GM19467 (cell line): ENCODE measurements around the gene MAP2K3.

Source experiments
- ATAC-seq: cut with Tn5 transposase; IDR thresholded peaks from one replicate; pipeline ENCODE4 v1.9.1; 2021; ENCODE audit warnings: mild to moderate bottlenecking, moderate library complexity; ENCODE audit not compliant: unreplicated experiment

Gene MAP2K3

GRCh38 chr17:21252796-21253645 lies 31.5 kb upstream of the MAP2K3 start, which contains the start of gene NATD1:
NATD1 (minus strand) TSS chr17:21253410; CDS start chr17:21253264, 146 bp downstream.
- ATAC-seq, result peak; percentile 81

GRCh38 chr17:21253646-21254441 lies 30.7 kb upstream of the MAP2K3 start:
- peak; percentile 7 for ATAC-seq

- ATAC-seq, result no peak
These were observed 25.9 kb upstream of the MAP2K3 start for GRCh38 chr17:21258593-21258992.

GRCh38 chr17:21262259-21262993 lies 22.1 kb upstream of the MAP2K3 start:
- no peak for ATAC-seq

DNA sequence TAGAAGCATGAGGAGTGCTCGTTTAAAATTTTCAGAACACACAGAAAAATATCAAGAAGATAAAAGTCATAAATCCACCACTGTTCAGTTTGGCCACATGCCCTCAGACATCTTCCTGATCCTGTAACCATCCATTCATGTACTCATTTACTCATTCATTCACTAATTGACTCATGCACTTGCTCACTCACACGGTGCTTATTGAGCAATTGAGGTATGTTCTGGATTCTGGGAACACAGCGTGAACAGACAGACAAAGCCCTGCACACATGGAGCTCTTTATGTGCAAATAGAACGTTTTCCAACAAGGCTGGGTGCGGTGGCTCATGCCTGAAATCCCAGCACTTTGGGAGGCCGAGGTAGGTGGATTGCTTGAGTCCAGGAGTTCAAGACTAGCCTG lies 21.1 kb upstream of the MAP2K3 start:
- ATAC-seq, result no peak

DNA sequence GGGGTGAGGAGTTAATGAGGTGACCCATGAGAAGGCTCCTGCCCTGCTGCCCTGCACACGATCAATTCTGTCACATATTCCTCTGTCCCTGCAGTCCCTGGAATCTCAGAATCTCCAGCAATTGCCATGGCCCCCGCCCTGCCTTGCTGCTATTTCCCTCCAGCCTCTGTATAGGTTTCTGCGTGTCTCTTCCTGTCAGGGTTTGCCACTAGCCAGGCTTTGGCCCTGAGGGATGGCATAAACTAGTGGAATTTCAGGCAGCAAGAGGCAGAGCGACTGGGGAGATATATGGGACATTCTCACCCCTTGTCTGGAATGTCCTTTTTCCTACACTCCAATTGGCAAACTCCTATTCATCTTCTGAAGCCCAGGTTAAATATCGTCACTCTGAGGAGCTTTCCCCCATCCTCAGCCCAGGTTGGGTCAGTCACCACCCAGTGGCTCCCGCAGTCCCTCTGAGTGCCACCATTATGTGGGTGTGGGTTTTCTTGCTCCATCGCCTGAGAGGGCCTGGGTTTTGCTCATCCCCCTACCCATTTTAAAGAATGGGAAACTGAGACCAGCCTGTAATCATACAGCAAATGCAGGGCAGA lies 15.8 kb upstream of the MAP2K3 start:
- ATAC-seq, result no peak

GRCh38 chr17:21269394-21269793 lies 15.1 kb upstream of the MAP2K3 start:
- ATAC-seq, result no peak

DNA sequence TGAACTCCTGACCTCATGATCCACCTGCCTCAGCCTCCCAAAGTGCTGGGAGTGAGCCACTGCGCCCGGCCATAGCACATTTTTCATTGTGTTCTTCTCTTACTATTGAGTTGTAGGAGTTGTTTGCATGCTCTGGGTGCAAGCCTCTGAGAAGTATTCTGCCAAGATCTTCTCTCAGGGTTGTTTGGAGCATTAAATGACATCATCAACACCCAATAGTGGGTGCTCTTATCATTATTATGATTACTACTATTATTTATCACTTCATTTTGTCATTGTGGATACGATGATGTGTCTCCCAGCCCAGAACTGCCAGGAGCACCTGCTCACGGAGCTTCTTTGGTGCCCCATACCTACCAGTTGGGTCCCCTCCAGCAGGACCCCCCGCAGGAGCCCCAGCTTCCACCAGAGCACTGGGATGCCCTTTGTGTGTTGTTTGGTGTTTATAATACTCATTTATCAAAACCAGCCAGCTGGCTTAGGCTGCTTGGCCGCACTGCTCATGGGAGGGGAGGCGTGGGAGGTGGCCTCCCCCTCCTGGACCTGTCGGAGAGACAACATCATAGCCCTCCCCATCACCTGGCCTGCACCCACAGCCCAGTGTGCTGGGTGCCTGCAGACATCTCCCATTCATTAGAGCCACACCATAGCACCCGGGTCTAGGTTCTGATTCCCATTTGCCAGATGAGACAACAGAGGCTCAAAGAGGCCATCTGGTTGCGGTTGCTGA lies 12.9 kb upstream of the MAP2K3 start:
- no peak for ATAC-seq

DNA sequence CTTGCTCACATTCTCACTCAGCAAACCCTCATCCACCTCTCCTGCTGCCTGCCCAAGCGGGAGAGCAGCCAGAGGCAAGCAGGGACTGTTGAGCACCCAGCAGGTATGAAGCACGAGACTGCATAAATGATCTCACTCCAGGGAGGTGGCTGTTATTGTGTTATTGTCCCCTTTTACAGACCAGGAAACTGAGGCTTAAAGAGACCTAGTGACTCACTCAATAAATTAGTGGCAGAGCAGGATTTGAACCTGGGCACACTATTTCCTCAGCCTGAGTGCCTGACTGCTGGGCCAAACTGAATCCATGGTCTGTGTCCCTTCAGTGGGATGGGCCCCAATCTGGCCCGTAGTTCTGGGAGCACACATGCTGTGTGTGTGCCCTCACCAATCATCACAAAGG lies 12.3 kb upstream of the MAP2K3 start:
- no peak for ATAC-seq

DNA sequence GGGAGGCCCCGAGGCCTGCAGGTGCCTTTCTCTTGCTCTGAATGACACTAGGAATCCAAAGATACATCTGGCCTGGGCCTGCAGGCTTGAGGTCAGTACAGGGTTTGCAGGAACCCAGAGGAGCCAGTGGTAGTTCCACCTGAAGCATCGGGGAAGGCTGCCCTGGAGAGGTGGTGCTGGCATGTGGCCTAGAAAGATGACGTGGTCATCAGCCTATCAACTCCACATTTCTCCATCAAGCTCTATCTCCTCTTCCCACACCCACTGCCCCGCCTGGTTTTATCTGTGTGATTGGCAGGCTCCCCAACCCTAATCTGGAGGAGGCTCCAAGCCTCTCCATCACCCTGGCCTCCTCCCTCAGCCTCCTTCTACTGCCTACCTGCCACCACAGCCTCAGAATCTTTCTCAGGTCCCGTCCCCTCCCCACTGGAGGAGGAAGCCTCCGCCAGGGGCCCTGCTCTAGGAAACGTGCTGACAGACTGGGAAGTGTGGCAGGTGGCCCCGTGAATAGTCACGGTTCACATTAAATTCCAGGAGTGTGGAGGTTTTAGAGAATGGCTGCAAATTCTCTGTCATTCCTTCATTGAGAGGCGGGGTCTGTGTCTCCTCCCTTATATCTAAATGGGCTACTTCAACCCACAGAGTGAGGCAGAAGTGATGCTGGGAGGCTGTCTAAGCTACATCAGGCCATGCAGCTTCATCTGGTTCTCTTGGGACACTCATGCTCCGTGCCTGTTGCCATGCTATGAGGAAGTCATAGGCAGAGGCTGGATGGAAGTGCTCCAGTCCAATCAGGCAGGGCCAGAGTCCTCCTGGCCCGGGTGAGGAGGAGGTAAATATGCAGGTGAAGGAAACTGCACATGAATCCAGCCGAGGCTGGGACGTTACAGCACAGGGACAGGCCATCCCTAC lies 11.4 kb upstream of the MAP2K3 start:
- no peak for ATAC-seq

GRCh38 chr17:21275047-21275578 lies 9.4 kb upstream of the MAP2K3 start:
- no peak for ATAC-seq

DNA sequence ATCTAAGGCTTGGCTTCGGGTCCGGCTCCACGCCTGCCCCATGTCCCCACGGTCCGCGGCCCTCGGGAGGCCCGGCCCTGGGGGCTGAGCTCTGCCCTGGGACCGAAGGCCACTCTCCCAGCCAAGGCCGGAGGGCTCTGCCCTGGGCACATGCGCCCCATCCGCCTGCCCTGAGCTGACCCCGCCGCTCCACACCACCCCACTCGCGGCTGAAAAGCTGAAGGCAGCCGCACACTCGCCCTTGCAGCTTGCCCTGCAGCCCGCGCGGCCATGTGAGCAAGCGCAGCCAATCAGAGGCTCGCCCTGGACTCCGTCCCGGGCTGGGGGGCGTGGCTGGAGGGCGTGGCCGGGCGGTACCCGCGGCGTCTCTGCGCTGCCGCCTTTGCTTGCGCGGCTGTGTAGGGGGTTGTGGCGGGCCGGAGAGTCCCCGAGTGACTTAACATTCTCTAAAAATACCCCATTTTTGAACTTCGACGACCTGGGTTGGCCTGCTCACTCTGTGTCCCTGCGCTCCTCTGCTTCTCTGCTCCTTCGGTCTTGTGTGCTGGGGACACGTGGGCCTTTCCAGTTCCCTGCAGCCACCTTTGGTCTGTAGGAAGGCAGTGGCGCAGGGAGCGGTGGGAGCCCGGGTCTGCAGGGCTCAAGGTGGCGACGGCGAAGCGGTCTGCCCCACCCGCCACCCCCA lies 8.8 kb upstream of the MAP2K3 start:
- peak; percentile 90 for ATAC-seq

- no peak for ATAC-seq
These were observed 8.3 kb upstream of the MAP2K3 start for GRCh38 chr17:21276264-21276588.

- ATAC-seq, result no peak
These were observed 7.2 kb upstream of the MAP2K3 start for GRCh38 chr17:21277332-21277731.

GRCh38 chr17:21278450-21279197 lies 5.9 kb upstream of the MAP2K3 start:
- no peak for ATAC-seq

GRCh38 chr17:21279198-21279535 lies 5.3 kb upstream of the MAP2K3 start:
- no peak for ATAC-seq

GRCh38 chr17:21279582-21279981 lies 4.9 kb upstream of the MAP2K3 start:
- ATAC-seq, result no peak

DNA sequence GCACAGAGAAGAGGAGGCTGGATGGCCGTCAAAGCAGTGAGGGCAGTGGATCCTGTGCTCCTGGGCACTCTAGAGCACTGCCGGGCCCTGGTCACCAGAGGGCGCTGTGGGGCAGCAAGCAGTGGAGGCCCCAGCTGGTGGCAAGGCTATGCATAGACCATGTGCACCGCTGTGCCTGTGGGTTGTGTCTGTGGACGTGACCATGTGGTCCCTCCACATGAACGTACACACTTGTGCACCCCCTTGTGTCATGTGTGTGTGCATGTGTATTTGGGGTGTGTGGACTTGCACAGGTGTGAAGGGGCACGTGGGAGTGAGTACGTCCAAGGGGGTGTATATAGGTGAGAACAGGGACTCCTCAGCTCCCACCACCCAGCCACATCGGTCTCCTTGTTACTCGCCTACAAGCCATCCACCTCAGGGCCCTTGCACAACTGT lies 4.4 kb upstream of the MAP2K3 start:
- peak; percentile 31 for ATAC-seq
